Endodermal cell (in vitro differentiated cells): ENCODE data around the gene TLCD3B. TPM values are rescaled to one million over a fixed set of nuclear protein-coding genes. Genes with fewer than 3 reads are reported as not detected.

Source experiments
- DNase-seq: peaks from one replicate; pipeline ENCODE4 v3.0.0-alpha.2; 2017
- H3K27ac ChIP-seq: 2 replicates; pipeline ENCODE4 v1.5.1; 2013; ENCODE audit warnings: mild to moderate bottlenecking, low read depth, low read length, moderate library complexity
- H3K27me3 ChIP-seq: 2 replicates; pipeline ENCODE4 v1.6.1; 2013; ENCODE audit warnings: mild to moderate bottlenecking, low read length, moderate library complexity; ENCODE audit not compliant: insufficient read depth, control insufficient read depth, poor library complexity, severe bottlenecking
- H3K36me3 ChIP-seq: 2 replicates; pipeline ENCODE4 v1.7.0; 2013; ENCODE audit warnings: mild to moderate bottlenecking, low read length, moderate library complexity; ENCODE audit not compliant: control insufficient read depth, insufficient read depth
- H3K4me1 ChIP-seq: one replicate; pipeline ENCODE4 v1.7.0; 2013; ENCODE audit warnings: low read length; ENCODE audit not compliant: control insufficient read depth, insufficient read depth
- H3K4me3 ChIP-seq: 2 replicates; pipeline ENCODE4 v1.5.1; 2013; ENCODE audit warnings: mild to moderate bottlenecking, low read length, moderate library complexity
- H3K9ac ChIP-seq: 2 replicates; pipeline ENCODE4 v1.6.1; 2013; ENCODE audit warnings: mild to moderate bottlenecking, low read length, moderate library complexity; ENCODE audit not compliant: poor library complexity, severe bottlenecking; ENCODE audit errors: extremely low read depth
- H3K9me3 ChIP-seq: 2 replicates; pipeline ENCODE4 v1.6.1; 2013; ENCODE audit warnings: mild to moderate bottlenecking, low read length, moderate library complexity; ENCODE audit not compliant: control insufficient read depth
- H3K27ac Mint-ChIP-seq: 2 replicates; pipeline ENCODE4 v1.8.0; 2020; ENCODE audit warnings: mixed read lengths
- H3K27me3 Mint-ChIP-seq: 2 replicates; pipeline ENCODE4 v1.8.0; 2021; ENCODE audit warnings: mild to moderate bottlenecking, mixed read lengths; ENCODE audit not compliant: insufficient read depth
- H3K36me3 Mint-ChIP-seq: 2 replicates; pipeline ENCODE4 v1.8.0; 2020; ENCODE audit warnings: low read depth, mixed read lengths
- H3K4me1 Mint-ChIP-seq: 2 replicates; pipeline ENCODE4 v1.8.0; 2020; ENCODE audit warnings: mixed read lengths
- H3K4me3 Mint-ChIP-seq: 2 replicates; pipeline ENCODE4 v1.8.0; 2020; ENCODE audit warnings: mild to moderate bottlenecking, moderate library complexity, mixed read lengths
- H3K9me3 Mint-ChIP-seq: 2 replicates; pipeline ENCODE4 v1.8.0; 2020; ENCODE audit warnings: mild to moderate bottlenecking, mixed read lengths
- CTCF ChIP-seq: fragments of 200-600 bp; sonication (generic); conservative IDR thresholded peaks from 2 replicates; pipeline ENCODE4 v1.5.0; 2021; ENCODE audit warnings: antibody characterized with exemption, mild to moderate bottlenecking
- WGBS, 2 experiments: methylation state at CpG; one replicate each; pipeline versions ENCODE4 v1.1.5 to v1.1.7; 2013; ENCODE audit warnings: missing lambda C conversion rate in 2 of 2, mixed read lengths in 1 of 2; ENCODE audit not compliant: insufficient coverage in 1 of 2, insufficient read length in 1 of 2; 5-methylcytosine and 5-hydroxymethylcytosine counted together
- total RNA-seq, 2 donors: library from RNA; stranded (reverse); fragmentation: NEBNext Ultra II Directional in 1 of 2; extraction: Animal tissue kit (Norgen Biotek cat#: 25700) in 1 of 2; gene quantifications; 2 replicates in 1 of 2; 3 replicates in 1 of 2; pipeline ENCODE4 v1.2.1, GENCODE V29; 2021

The TLCD3B gene
- total RNA-seq, 2 donors from 2014 or later = 3.3 to 3.5 TPM

DNA sequence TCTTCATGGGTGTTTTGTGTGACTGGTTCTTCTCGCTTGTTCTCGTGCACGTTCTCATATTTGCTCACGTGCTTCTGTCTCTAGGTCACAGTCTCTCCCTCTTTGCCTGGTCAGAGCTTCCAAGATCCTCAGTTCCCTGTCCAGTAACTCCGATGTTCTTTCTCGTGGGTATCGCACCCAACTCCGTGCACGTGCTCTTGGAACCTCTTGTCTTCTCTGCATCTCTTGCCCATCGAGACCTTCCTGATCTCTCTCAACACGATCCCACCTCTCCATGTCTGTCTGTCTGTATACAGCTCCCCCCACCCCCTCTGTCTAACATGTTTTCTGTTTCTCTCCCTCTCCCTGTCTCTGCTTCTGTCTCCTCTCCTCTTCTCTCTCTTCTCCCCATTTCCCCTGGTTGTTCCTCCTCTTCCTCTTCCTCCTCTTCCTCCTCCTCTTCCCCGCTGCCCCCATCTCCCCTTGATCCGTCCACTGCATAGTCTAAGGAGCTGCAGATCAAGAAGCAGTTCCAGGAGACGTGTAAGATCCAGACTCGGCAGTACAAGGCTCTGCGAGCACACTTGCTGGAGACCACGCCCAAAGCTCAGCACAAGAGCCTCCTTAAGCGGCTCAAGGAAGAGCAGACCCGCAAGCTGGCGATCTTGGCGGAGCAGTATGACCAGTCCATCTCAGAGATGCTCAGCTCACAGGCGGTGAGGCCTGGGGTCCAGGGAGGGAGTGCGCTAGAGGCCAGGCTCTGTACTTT, 41.8 kb downstream of the TLCD3B start:
- 94 to 96% methylated on average over 23 of the region's 23 CpGs for WGBS, 2 experiments
- Mint-ChIP-seq H3K36me3 (peaks cover 51% of the 10 kb centered on the region), H3K27me3 (no peaks in the 10 kb centered on the region), H3K27ac (no peak overlapping the region), H3K4me1 (peaks cover 1% of the 10 kb centered on the region), H3K9me3 (no peaks in the 10 kb centered on the region), H3K4me3 (no peak overlapping the region)
- no peak overlapping the region for H3K4me3 ChIP-seq
- no peak for DNase-seq
- no peak overlapping the region for H3K27ac ChIP-seq
- peaks cover 71% of the 10 kb centered on the region for H3K36me3 ChIP-seq
- no peaks in the 10 kb centered on the region for H3K9me3 ChIP-seq
- H3K9ac ChIP-seq = no peak overlapping the region
- H3K4me1 ChIP-seq = no peaks in the 10 kb centered on the region
- H3K27me3 ChIP-seq = no peaks in the 10 kb centered on the region
- TF ChIP-seq CTCF = no peak

DNA sequence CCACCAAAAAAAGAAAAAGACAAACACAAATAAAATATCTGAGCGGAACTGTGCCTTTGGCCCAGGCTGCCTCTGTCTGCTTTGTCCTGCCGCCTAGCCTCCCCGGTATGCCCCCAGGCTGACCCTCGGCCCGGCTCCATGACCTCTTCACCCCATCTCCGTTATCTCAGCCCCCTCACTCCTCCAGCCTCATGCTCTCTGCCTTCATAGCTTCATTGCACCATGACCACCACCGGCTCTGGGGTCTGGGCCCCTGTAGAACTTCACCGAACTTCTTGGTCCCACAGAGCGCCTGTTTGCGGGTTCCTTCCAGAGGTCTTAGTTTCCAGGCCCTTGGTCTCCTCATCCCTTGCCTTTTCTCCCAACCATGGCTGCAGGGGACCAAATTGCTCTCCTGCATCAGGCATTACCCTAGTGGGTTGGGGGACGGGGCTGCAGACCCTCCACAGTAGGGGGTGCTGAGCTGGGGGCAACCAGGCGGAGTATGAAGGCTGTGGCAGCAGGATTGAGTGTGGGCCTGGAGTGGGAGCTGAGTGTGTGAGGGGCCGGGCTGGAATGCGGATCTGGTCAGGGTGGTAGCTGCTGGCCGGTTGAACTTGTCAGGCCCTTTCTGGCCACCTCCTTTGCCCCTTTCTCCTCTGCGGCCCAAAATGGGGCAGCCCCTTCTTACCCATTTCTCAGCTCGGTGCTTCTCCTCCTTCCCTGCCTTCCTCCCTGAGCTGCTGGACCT, 42.6 kb downstream of the TLCD3B start:
- Histone ChIP-seq H3K9ac (no peak overlapping the region), H3K9me3 (no peaks in the 10 kb centered on the region), H3K27me3 (no peaks in the 10 kb centered on the region), H3K4me1 (no peaks in the 10 kb centered on the region), H3K36me3 (peaks cover 79% of the 10 kb centered on the region), H3K27ac (no peak overlapping the region), H3K4me3 (no peak overlapping the region)
- H3K4me3 Mint-ChIP-seq = no peak overlapping the region
- no peak for TF ChIP-seq CTCF
- WGBS, 2 experiments = 94 to 97% methylated on average over 11 to 17 of the region's 17 CpGs
- no peak for DNase-seq
- H3K4me1 Mint-ChIP-seq = no peaks in the 10 kb centered on the region
- H3K36me3 Mint-ChIP-seq = peaks cover 58% of the 10 kb centered on the region
- H3K9me3 Mint-ChIP-seq = no peaks in the 10 kb centered on the region
- no peak overlapping the region for H3K27ac Mint-ChIP-seq
- H3K27me3 Mint-ChIP-seq = no peaks in the 10 kb centered on the region

GRCh38 chr16:29987371-29988085, 43.5 kb downstream of the TLCD3B start:
- Mint-ChIP-seq H3K4me3 (no peak overlapping the region), H3K36me3 (peaks cover 63% of the 10 kb centered on the region), H3K9me3 (no peaks in the 10 kb centered on the region)

More at GRCh38 chr16:29987371-29988085, 43.5 kb downstream of the TLCD3B start:
- Mint-ChIP-seq H3K27ac (no peak overlapping the region), H3K4me1 (no peaks in the 10 kb centered on the region), H3K27me3 (no peaks in the 10 kb centered on the region)
- no peak for DNase-seq
- Histone ChIP-seq H3K4me3 (no peak overlapping the region), H3K27me3 (no peaks in the 10 kb centered on the region), H3K4me1 (no peaks in the 10 kb centered on the region), H3K9ac (no peak overlapping the region), H3K9me3 (no peaks in the 10 kb centered on the region), H3K36me3 (peaks cover 82% of the 10 kb centered on the region), H3K27ac (no peak overlapping the region)
- 95% methylated on average over 19 to 35 of the region's 35 CpGs for WGBS, 2 experiments
- TF ChIP-seq CTCF = no peak
